ENCODE results near the gene ZFHX2.
"Not testable (repeated sequence)": the region's sequence is repeated elsewhere in the genome, so short reads cannot be mapped to it uniquely, and the experiment has no call there.

The ZFHX2 gene

GRCh38 chr14:23551266-23552028 is at the start of gene ZFHX2:
TSS of gene ZFHX2 (minus strand) at chr14:23551765. CDS start at chr14:23535325, 16,440 bp downstream.
- H2AFZ ChIP-seq (ENCODE audit: low read length, unreplicated experiment) = peak within 1 kb of the TSS; percentile 96

GRCh38 chr14:23600806-23601205 is 49.2 kb upstream of the ZFHX2 start:
- no peak overlapping the region for H3K27ac ChIP-seq (ENCODE audit: low read depth, low read length)

More at GRCh38 chr14:23551266-23552028, at the start of gene ZFHX2:
- H3K4me1 ChIP-seq (ENCODE audit: control insufficient read depth, insufficient read depth, low read length, unreplicated experiment) = peaks cover 5% of the 10 kb centered on the region
- H3K27ac ChIP-seq (ENCODE audit: low read depth, low read length) = no peak within 1 kb of the TSS
- peak within 1 kb of the TSS; percentile 83 for H3K4me3 ChIP-seq (ENCODE audit: low read depth, low read length)
- H3K36me3 ChIP-seq (ENCODE audit: insufficient read depth, low read length) = no peaks in the 10 kb centered on the region
- H3K79me2 ChIP-seq (ENCODE audit: control insufficient read depth, insufficient read depth, low read length, unreplicated experiment) = peaks cover 3% of the 10 kb centered on the region
- peaks cover 21% of the 10 kb centered on the region; the same call in 1 of the 2 replicates for H3K27me3 ChIP-seq (ENCODE audit: insufficient read depth, low read length)

GRCh38 chr14:23600322-23600707 is 48.8 kb upstream of the ZFHX2 start:
- Histone ChIP-seq H2AFZ (ENCODE audit: low read length, unreplicated experiment) (no peak overlapping the region), H3K4me3 (ENCODE audit: low read depth, low read length) (no peak overlapping the region), H3K4me1 (ENCODE audit: control insufficient read depth, insufficient read depth, low read length, unreplicated experiment) (no peaks in the 10 kb centered on the region), H3K79me2 (ENCODE audit: control insufficient read depth, insufficient read depth, low read length, unreplicated experiment) (no peaks in the 10 kb centered on the region), H3K36me3 (ENCODE audit: insufficient read depth, low read length) (no peaks in the 10 kb centered on the region), H3K27me3 (ENCODE audit: insufficient read depth, low read length) (peaks cover 12% of the 10 kb centered on the region; the same call in 1 of the 2 replicates), H3K27ac (ENCODE audit: low read depth, low read length) (no peak overlapping the region)

More at GRCh38 chr14:23600806-23601205, 49.2 kb upstream of the ZFHX2 start:
- Histone ChIP-seq H3K4me3 (ENCODE audit: low read depth, low read length) (no peak overlapping the region), H3K36me3 (ENCODE audit: insufficient read depth, low read length) (no peaks in the 10 kb centered on the region), H3K27me3 (ENCODE audit: insufficient read depth, low read length) (peaks cover 12% of the 10 kb centered on the region; the same call in 1 of the 2 replicates), H2AFZ (ENCODE audit: low read length, unreplicated experiment) (no peak overlapping the region), H3K4me1 (ENCODE audit: control insufficient read depth, insufficient read depth, low read length, unreplicated experiment) (no peaks in the 10 kb centered on the region), H3K79me2 (ENCODE audit: control insufficient read depth, insufficient read depth, low read length, unreplicated experiment) (no peaks in the 10 kb centered on the region)

GRCh38 chr14:23594191-23594590 is 42.6 kb upstream of the ZFHX2 start:
- H3K4me3 ChIP-seq (ENCODE audit: low read depth, low read length); H3K4me1 ChIP-seq (ENCODE audit: control insufficient read depth, insufficient read depth, low read length, unreplicated experiment); H3K36me3 ChIP-seq (ENCODE audit: insufficient read depth, low read length); H2AFZ ChIP-seq (ENCODE audit: low read length, unreplicated experiment); H3K79me2 ChIP-seq (ENCODE audit: control insufficient read depth, insufficient read depth, low read length, unreplicated experiment); H3K27ac ChIP-seq (ENCODE audit: low read depth, low read length): not testable (repeated sequence)
- H3K27me3 ChIP-seq (ENCODE audit: insufficient read depth, low read length) = peaks cover 20% of the 10 kb centered on the region

GRCh38 chr14:23590198-23590597 is 38.6 kb upstream of the ZFHX2 start:
- Histone ChIP-seq H3K4me3 (ENCODE audit: low read depth, low read length) (no peak overlapping the region), H2AFZ (ENCODE audit: low read length, unreplicated experiment) (no peak overlapping the region), H3K4me1 (ENCODE audit: control insufficient read depth, insufficient read depth, low read length, unreplicated experiment) (no peaks in the 10 kb centered on the region), H3K27ac (ENCODE audit: low read depth, low read length) (no peak overlapping the region), H3K79me2 (ENCODE audit: control insufficient read depth, insufficient read depth, low read length, unreplicated experiment) (no peaks in the 10 kb centered on the region), H3K36me3 (ENCODE audit: insufficient read depth, low read length) (no peaks in the 10 kb centered on the region), H3K27me3 (ENCODE audit: insufficient read depth, low read length) (peaks cover 16% of the 10 kb centered on the region)

- peaks cover 10% of the 10 kb centered on the region for H3K27me3 ChIP-seq (ENCODE audit: insufficient read depth, low read length)
- H3K27ac ChIP-seq (ENCODE audit: low read depth, low read length) = no peak overlapping the region
- no peaks in the 10 kb centered on the region for H3K4me1 ChIP-seq (ENCODE audit: control insufficient read depth, insufficient read depth, low read length, unreplicated experiment)
- H3K79me2 ChIP-seq (ENCODE audit: control insufficient read depth, insufficient read depth, low read length, unreplicated experiment) = no peaks in the 10 kb centered on the region
- H3K4me3 ChIP-seq (ENCODE audit: low read depth, low read length) = no peak overlapping the region
- H3K36me3 ChIP-seq (ENCODE audit: insufficient read depth, low read length) = no peaks in the 10 kb centered on the region
- H2AFZ ChIP-seq (ENCODE audit: low read length, unreplicated experiment) = no peak overlapping the region
These were observed 38.0 kb upstream of the ZFHX2 start for GRCh38 chr14:23589606-23590005.

- Histone ChIP-seq H3K36me3 (ENCODE audit: insufficient read depth, low read length) (no peaks in the 10 kb centered on the region), H3K27ac (ENCODE audit: low read depth, low read length) (no peak overlapping the region), H3K27me3 (ENCODE audit: insufficient read depth, low read length) (peaks cover 8% of the 10 kb centered on the region), H2AFZ (ENCODE audit: low read length, unreplicated experiment) (peak overlapping the region; percentile 65), H3K4me1 (ENCODE audit: control insufficient read depth, insufficient read depth, low read length, unreplicated experiment) (no peaks in the 10 kb centered on the region), H3K4me3 (ENCODE audit: low read depth, low read length) (no peak overlapping the region), H3K79me2 (ENCODE audit: control insufficient read depth, insufficient read depth, low read length, unreplicated experiment) (no peaks in the 10 kb centered on the region)
These were observed 37.5 kb upstream of the ZFHX2 start for GRCh38 chr14:23588884-23589598.

- not testable (repeated sequence) for H3K4me3 ChIP-seq (ENCODE audit: low read depth, low read length); H3K79me2 ChIP-seq (ENCODE audit: control insufficient read depth, insufficient read depth, low read length, unreplicated experiment); H3K36me3 ChIP-seq (ENCODE audit: insufficient read depth, low read length); H3K4me1 ChIP-seq (ENCODE audit: control insufficient read depth, insufficient read depth, low read length, unreplicated experiment); H2AFZ ChIP-seq (ENCODE audit: low read length, unreplicated experiment); H3K27ac ChIP-seq (ENCODE audit: low read depth, low read length)
- H3K27me3 ChIP-seq (ENCODE audit: insufficient read depth, low read length) = peaks cover 16% of the 10 kb centered on the region
These were observed 33.1 kb upstream of the ZFHX2 start for GRCh38 chr14:23584527-23585203.

- H3K4me1 ChIP-seq (ENCODE audit: control insufficient read depth, insufficient read depth, low read length, unreplicated experiment); H2AFZ ChIP-seq (ENCODE audit: low read length, unreplicated experiment); H3K4me3 ChIP-seq (ENCODE audit: low read depth, low read length); H3K79me2 ChIP-seq (ENCODE audit: control insufficient read depth, insufficient read depth, low read length, unreplicated experiment); H3K27ac ChIP-seq (ENCODE audit: low read depth, low read length); H3K36me3 ChIP-seq (ENCODE audit: insufficient read depth, low read length): not testable (repeated sequence)
- H3K27me3 ChIP-seq (ENCODE audit: insufficient read depth, low read length) = peaks cover 22% of the 10 kb centered on the region
These were observed 32.4 kb upstream of the ZFHX2 start for GRCh38 chr14:23583761-23584526.

Data from ACC112 (cell line).